GM18870 (cell line): ENCODE results near the gene SRSF3.
A peak's percentile ranks its signal among the peaks of the same experiment; 100 is the strongest.
"Not testable (repeated sequence)": the region's sequence is repeated elsewhere in the genome, so short reads cannot be mapped to it uniquely, and the experiment has no call there.

ENCODE experiments used
- ATAC-seq: cut with Tn5 transposase; IDR thresholded peaks from one replicate; pipeline ENCODE4 v1.9.1; 2021; ENCODE audit warnings: moderate library complexity; ENCODE audit not compliant: unreplicated experiment

The SRSF3 gene

GRCh38 chr6:36594029-36594815 is at the start of gene SRSF3:
Gene SRSF3, plus strand, starts transcription at chr6:36594362. Its CDS starts 2,401 bp downstream, at chr6:36596763.
- peak; percentile 66 for ATAC-seq

- no peak for ATAC-seq
These were observed 48.3 kb upstream of the SRSF3 start for GRCh38 chr6:36545767-36546307.

- ATAC-seq, result no peak
These were observed 47.7 kb upstream of the SRSF3 start for GRCh38 chr6:36546308-36546919.

GRCh38 chr6:36546920-36547645 is 47.1 kb upstream of the SRSF3 start, which contains the start of gene STK38:
Gene STK38, minus strand, starts transcription at chr6:36547479. Its CDS starts 7,277 bp downstream, at chr6:36540202.
- no peak for ATAC-seq

GRCh38 chr6:36547646-36548400 is 46.3 kb upstream of the SRSF3 start:
- ATAC-seq, result no peak

- ATAC-seq, result no peak
These were observed 45.8 kb upstream of the SRSF3 start for GRCh38 chr6:36548401-36548743.

GRCh38 chr6:36550473-36551000 is 43.6 kb upstream of the SRSF3 start:
- ATAC-seq, result no peak

GRCh38 chr6:36555750-36556252 is 38.4 kb upstream of the SRSF3 start:
- no peak for ATAC-seq

GRCh38 chr6:36556281-36556680 is 37.9 kb upstream of the SRSF3 start:
- no peak for ATAC-seq

GRCh38 chr6:36559011-36559793 is 35.0 kb upstream of the SRSF3 start:
- ATAC-seq, result no peak

GRCh38 chr6:36560822-36561221 is 33.3 kb upstream of the SRSF3 start:
- no peak for ATAC-seq

- no peak for ATAC-seq
These were observed 30.8 kb upstream of the SRSF3 start for GRCh38 chr6:36563237-36563927.

GRCh38 chr6:36563928-36564284 is 30.3 kb upstream of the SRSF3 start:
- no peak for ATAC-seq

- ATAC-seq, result no peak
These were observed 27.7 kb upstream of the SRSF3 start for GRCh38 chr6:36566418-36566905.

- ATAC-seq, result no peak
These were observed 23.9 kb upstream of the SRSF3 start for GRCh38 chr6:36570264-36570663.

- ATAC-seq, result no peak
These were observed 22.8 kb upstream of the SRSF3 start for GRCh38 chr6:36571122-36572043.

GRCh38 chr6:36572353-36573311 is 21.5 kb upstream of the SRSF3 start:
- not testable (repeated sequence) for ATAC-seq
